GM19463 (cell line): ENCODE data around the gene P2RY8.
"Not testable (repeated sequence)": the region's sequence is repeated elsewhere in the genome, so short reads cannot be mapped to it uniquely, and the experiment has no call there.

Experiments
- ATAC-seq: cut with Tn5 transposase; IDR thresholded peaks from one replicate; pipeline ENCODE4 v1.9.1; 2021; ENCODE audit warnings: mild to moderate bottlenecking, moderate library complexity; ENCODE audit not compliant: unreplicated experiment

Gene P2RY8

GRCh38 chrX:1447969-1448572 is 88.9 kb downstream of the P2RY8 start:
- not testable (repeated sequence) for ATAC-seq

- ATAC-seq = not testable (repeated sequence)
Measured at GRCh38 chrX:1446984-1447968, 89.7 kb downstream of the P2RY8 start.

GRCh38 chrX:1444561-1445500 is 92.2 kb downstream of the P2RY8 start:
- no peak for ATAC-seq

- ATAC-seq = no peak
Measured at GRCh38 chrX:1443496-1444075, 93.4 kb downstream of the P2RY8 start.

GRCh38 chrX:1442724-1443367 is 94.1 kb downstream of the P2RY8 start:
- no peak for ATAC-seq

- no peak for ATAC-seq
Measured at GRCh38 chrX:1442016-1442665, 94.8 kb downstream of the P2RY8 start.

- no peak for ATAC-seq
Measured at GRCh38 chrX:1440506-1440905, 96.5 kb downstream of the P2RY8 start.

GRCh38 chrX:1435241-1435895 is 101.6 kb downstream of the P2RY8 start:
- no peak for ATAC-seq

GRCh38 chrX:1434871-1435240 is 102.1 kb downstream of the P2RY8 start:
- ATAC-seq = no peak

GRCh38 chrX:1433646-1434357 is 103.2 kb downstream of the P2RY8 start:
- no peak for ATAC-seq

- no peak for ATAC-seq
Measured at GRCh38 chrX:1430451-1430850, 106.5 kb downstream of the P2RY8 start.

GRCh38 chrX:1427756-1428155 is 109.2 kb downstream of the P2RY8 start:
- no peak for ATAC-seq

- ATAC-seq = not testable (repeated sequence)
Measured at GRCh38 chrX:1426321-1426720, 110.7 kb downstream of the P2RY8 start.

GRCh38 chrX:1425381-1425780 is 111.6 kb downstream of the P2RY8 start:
- ATAC-seq = no peak

GRCh38 chrX:1424147-1424851 is 112.7 kb downstream of the P2RY8 start:
- no peak for ATAC-seq

GRCh38 chrX:1423215-1423614 is 113.8 kb downstream of the P2RY8 start:
- no peak for ATAC-seq

- no peak for ATAC-seq
Measured at GRCh38 chrX:1422135-1422465, 114.9 kb downstream of the P2RY8 start.
